Vagina (tissue), 2 donors: ENCODE data around the gene PRPF38B. TPM values are rescaled to one million over a fixed set of nuclear protein-coding genes. Genes with fewer than 3 reads are reported as not detected.
"Not testable (repeated sequence)": the region's sequence is repeated elsewhere in the genome, so short reads cannot be mapped to it uniquely, and the experiment has no call there.

Source experiments
- DNase-seq, 2 donors: peaks; one replicate each; pipeline ENCODE4 v3.0.0-alpha.2; 2017; ENCODE audit errors: extremely low spot score in 2 of 2
- H3K27ac ChIP-seq: fragments of 200-600 bp; sonication (generic); one replicate; pipeline ENCODE4 v1.5.1; 2019
- H3K27me3 ChIP-seq: fragments of 200-600 bp; sonication (generic); one replicate; pipeline ENCODE4 v1.5.1; 2019
- H3K36me3 ChIP-seq, 2 donors: fragments of 200-600 bp; sonication (generic); one replicate each; pipeline ENCODE4 v1.5.1; 2017 to 2019
- H3K4me1 ChIP-seq: fragments of 200-600 bp; sonication (generic); one replicate; pipeline ENCODE4 v1.5.1; 2019
- H3K4me3 ChIP-seq, 2 donors: fragments of 200-600 bp; sonication (generic); 1 replicate in 1 of 2; 2 replicates in 1 of 2; pipeline ENCODE4 v1.5.1; 2016 to 2019
- H3K9me3 ChIP-seq: fragments of 200-600 bp; sonication (generic); one replicate; pipeline ENCODE4 v1.5.1; 2019
- POLR2A ChIP-seq, 2 donors: fragments of 450-650 bp; IDR thresholded peaks; one replicate each; pipeline ENCODE4 v1.6.1; 2017; ENCODE audit warnings: antibody characterized with exemption in 2 of 2, mild to moderate bottlenecking in 2 of 2, moderate library complexity in 2 of 2
- POLR2AphosphoS5 ChIP-seq, 2 donors: sonication (generic); formaldehyde crosslinking; IDR thresholded peaks; one replicate each; pipeline ENCODE4 v1.9.0; 2017; ENCODE audit warnings: antibody characterized with exemption in 2 of 2, mild to moderate bottlenecking in 2 of 2, low read depth in 1 of 2; ENCODE audit not compliant: insufficient read depth in 1 of 2
- intact Hi-C: fragments of 100-400 bp; cut with DNase I; formaldehyde crosslinking; loops from one replicate; pipeline ENCODE4 v1.15.1; 2023
- total RNA-seq: library from RNA; depleted of rRNA; stranded (reverse); fragments of >200 nt; gene quantifications from one replicate; pipeline ENCODE4 v1.2.3, GENCODE V29; 2016
- TF ChIP-seq, protein P1 (sequence below), 3 experiments: fragments of 450-650 bp in 2 of 3; fragments of 200-600 bp in 1 of 3; sonication (generic) in 1 of 3; IDR thresholded peaks; one replicate each; pipeline ENCODE4 v1.5.1; 2017 to 2019; ENCODE audit warnings: antibody characterized with exemption in 3 of 3, mild to moderate bottlenecking in 2 of 3, moderate library complexity in 2 of 3

The PRPF38B gene
- total RNA-seq, 1 donor from 2014 or later: 27.0 TPM

DNA sequence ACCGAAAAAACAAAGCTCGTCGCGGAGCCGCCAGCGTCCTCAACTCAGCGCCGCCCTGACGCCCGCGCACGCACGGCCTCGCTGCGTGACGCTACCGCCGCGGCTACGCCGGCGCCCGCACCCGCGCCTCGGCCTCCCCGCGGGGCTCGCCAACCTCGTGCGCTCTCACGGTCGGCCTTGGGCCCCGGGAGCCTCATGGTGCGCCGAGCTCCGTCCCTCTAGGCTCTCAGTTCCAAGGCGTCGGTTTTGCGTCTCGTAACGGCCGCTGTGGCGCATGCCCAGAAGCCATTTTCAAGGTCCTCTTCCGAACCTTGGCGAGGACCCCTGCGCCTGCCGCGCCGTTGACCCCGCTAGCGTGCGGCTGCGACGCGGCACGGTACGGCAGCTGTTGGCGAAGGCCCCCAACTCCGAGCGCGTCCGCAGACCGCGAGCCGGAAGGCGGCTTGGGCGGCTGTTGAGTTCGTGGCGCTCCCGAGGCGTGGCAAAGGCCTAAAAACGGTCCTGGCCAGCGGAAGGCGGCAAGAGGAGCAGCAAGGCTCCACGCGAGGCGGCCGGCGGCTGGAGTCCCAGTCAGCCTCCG, 31.0 kb upstream of the PRPF38B start, which contains the start of gene HENMT1:
TSS of gene HENMT1 (minus strand) at position 64 of the 580 bp plus-strand sequence. CDS start 1,209 bp downstream, outside the sequence.
- peaks cover 4% of the 10 kb centered on the region for H3K4me1 ChIP-seq

DNA sequence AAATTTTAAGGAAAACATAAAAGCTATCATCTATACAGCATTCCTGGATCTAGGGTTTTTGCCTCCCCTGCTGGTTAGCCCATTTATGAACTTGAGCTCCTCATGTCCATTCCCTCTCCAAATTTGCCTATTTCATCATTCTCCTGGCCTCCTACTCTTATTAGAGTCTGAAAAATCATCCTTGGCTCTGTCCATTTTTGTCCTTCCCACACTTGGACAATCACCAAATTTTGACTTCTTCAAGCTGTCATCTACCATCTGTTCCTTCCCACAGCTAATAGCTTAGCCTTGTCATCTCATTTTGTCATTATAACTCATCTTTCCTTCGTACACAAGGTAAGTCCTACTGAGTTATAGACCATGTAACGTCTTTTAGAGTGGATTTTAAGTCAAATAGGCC, 29.0 kb upstream of the PRPF38B start:
- H3K4me1 ChIP-seq: peaks cover 4% of the 10 kb centered on the region
- DNase-seq: no peak
- intact Hi-C loops: loop anchor here (5.0 kb wide), 1 partner anchor 101 kb away; the partner anchor contains the start of gene EEIG2
- no peak overlapping the region for H3K4me3 ChIP-seq
- H3K36me3 ChIP-seq: no peaks in the 10 kb centered on the region
- no peaks in the 10 kb centered on the region for H3K9me3 ChIP-seq
- H3K27me3 ChIP-seq: no peaks in the 10 kb centered on the region
- TF ChIP-seq POLR2A (IDR thresholded peaks at IDR 0.05): no peak
- TF ChIP-seq, protein P1, sequence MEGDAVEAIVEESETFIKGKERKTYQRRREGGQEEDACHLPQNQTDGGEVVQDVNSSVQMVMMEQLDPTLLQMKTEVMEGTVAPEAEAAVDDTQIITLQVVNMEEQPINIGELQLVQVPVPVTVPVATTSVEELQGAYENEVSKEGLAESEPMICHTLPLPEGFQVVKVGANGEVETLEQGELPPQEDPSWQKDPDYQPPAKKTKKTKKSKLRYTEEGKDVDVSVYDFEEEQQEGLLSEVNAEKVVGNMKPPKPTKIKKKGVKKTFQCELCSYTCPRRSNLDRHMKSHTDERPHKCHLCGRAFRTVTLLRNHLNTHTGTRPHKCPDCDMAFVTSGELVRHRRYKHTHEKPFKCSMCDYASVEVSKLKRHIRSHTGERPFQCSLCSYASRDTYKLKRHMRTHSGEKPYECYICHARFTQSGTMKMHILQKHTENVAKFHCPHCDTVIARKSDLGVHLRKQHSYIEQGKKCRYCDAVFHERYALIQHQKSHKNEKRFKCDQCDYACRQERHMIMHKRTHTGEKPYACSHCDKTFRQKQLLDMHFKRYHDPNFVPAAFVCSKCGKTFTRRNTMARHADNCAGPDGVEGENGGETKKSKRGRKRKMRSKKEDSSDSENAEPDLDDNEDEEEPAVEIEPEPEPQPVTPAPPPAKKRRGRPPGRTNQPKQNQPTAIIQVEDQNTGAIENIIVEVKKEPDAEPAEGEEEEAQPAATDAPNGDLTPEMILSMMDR (IDR thresholded peaks at IDR 0.05): no peak
- no peak for TF ChIP-seq POLR2AphosphoS5 (IDR thresholded peaks at IDR 0.05; ENCODE audit: insufficient read depth in 1 of 2, low read depth in 1 of 2)
- H3K27ac ChIP-seq: no peak overlapping the region

More for the DNA sequence above, 31.0 kb upstream of the PRPF38B start, which contains the start of gene HENMT1:
- intact Hi-C loops: loop anchor here (5.0 kb wide), 1 partner anchor 99 kb away; the partner anchor contains the start of gene EEIG2
- Histone ChIP-seq H3K4me3 (peak within 1 kb of the TSS; percentile 78 to 79), H3K36me3 (no peaks in the 10 kb centered on the region), H3K9me3 (no peaks in the 10 kb centered on the region), H3K27ac (peak within 1 kb of the TSS; percentile 88), H3K27me3 (no peaks in the 10 kb centered on the region)
- TF ChIP-seq, protein P1 (IDR thresholded peaks at IDR 0.05): no peak
- TF ChIP-seq POLR2A (IDR thresholded peaks at IDR 0.05) (no peak), POLR2AphosphoS5 (IDR thresholded peaks at IDR 0.05; ENCODE audit: insufficient read depth in 1 of 2, low read depth in 1 of 2) (peak in 1 of 2 donors; percentile 71)
- no peak for DNase-seq

DNA sequence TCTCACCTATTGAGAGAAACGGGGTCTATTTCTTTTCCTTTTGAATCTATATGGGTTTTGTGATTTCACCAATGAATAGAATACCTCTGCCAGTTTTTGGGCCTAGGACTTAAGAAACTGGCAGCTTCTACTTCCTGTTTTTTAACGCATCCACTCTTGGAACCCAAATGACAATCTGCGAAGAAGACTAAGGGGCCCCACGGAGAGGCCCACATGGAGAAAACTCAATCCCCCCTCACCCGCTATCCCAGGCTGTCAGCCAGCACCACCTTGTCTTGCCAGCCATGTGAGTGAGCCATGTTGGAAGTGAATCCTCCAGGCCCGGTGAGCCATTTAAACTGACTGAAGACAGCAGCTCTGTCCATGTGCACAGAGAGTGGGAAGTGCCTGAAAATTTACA, 27.6 kb upstream of the PRPF38B start:
- no peaks in the 10 kb centered on the region for H3K27me3 ChIP-seq
- H3K36me3 ChIP-seq: no peaks in the 10 kb centered on the region
- intact Hi-C loops: loop anchor here (5.0 kb wide), 1 partner anchor 102 kb away; the partner anchor contains the start of gene EEIG2
- no peak for DNase-seq
- H3K9me3 ChIP-seq: no peaks in the 10 kb centered on the region
- no peak for TF ChIP-seq POLR2A (IDR thresholded peaks at IDR 0.05)
- TF ChIP-seq POLR2AphosphoS5 (IDR thresholded peaks at IDR 0.05; ENCODE audit: insufficient read depth in 1 of 2, low read depth in 1 of 2): no peak
- TF ChIP-seq, protein P1 (IDR thresholded peaks at IDR 0.05): no peak
- no peak overlapping the region for H3K27ac ChIP-seq
- peaks cover 4% of the 10 kb centered on the region for H3K4me1 ChIP-seq
- H3K4me3 ChIP-seq: no peak overlapping the region

DNA sequence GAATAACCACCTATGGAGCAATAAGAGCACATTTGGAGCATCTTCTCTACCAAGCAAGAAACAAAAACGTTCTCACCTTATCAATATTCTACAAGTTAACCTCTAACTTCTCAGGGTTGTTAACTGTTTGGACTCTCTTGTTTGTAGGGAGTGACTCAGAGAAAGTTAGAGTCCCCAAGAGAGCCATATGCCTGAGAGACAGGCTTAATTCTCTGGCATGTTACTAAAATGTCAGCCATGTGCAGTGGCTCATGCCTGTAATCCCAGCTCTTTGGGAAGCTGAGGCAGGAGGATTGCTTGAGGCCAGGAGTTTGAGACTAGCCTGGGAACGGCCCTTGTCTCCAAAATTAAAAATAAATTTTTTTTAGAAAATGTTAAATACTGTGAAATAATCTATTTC, 27.0 kb upstream of the PRPF38B start:
- no peak for TF ChIP-seq POLR2A (IDR thresholded peaks at IDR 0.05)
- TF ChIP-seq, protein P1 (IDR thresholded peaks at IDR 0.05): no peak
- no peak for TF ChIP-seq POLR2AphosphoS5 (IDR thresholded peaks at IDR 0.05; ENCODE audit: insufficient read depth in 1 of 2, low read depth in 1 of 2)
- no peak for DNase-seq
- no peaks in the 10 kb centered on the region for H3K27me3 ChIP-seq
- peaks cover 4% of the 10 kb centered on the region for H3K4me1 ChIP-seq
- no peaks in the 10 kb centered on the region for H3K9me3 ChIP-seq
- intact Hi-C loops: no loop called here
- no peak overlapping the region for H3K27ac ChIP-seq
- no peaks in the 10 kb centered on the region for H3K36me3 ChIP-seq
- no peak overlapping the region for H3K4me3 ChIP-seq

DNA sequence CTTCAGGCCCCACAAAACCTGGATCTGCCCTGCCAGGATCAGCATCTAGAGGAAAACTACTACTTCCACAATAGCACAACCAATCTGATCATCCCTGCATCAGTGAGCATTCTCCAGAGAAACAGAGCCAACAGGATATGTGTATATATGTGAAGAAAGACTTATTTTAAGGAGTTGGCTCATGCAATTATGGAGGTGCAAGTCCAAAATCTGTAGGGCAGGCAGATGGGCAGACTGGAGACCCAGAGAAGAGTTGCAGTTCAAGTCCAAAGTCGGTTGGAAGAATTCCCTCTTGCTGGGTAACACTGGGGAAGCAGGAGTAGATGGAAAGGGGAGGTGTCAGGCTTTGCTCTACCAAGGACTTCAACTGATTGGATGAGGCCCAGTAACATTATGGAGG, 26.3 kb upstream of the PRPF38B start:
- intact Hi-C loops: no loop called here
- TF ChIP-seq POLR2A (IDR thresholded peaks at IDR 0.05): no peak
- TF ChIP-seq, protein P1 (IDR thresholded peaks at IDR 0.05): no peak
- TF ChIP-seq POLR2AphosphoS5 (IDR thresholded peaks at IDR 0.05; ENCODE audit: insufficient read depth in 1 of 2, low read depth in 1 of 2): no peak
- no peak for DNase-seq
- Histone ChIP-seq H3K27ac (no peak overlapping the region), H3K4me1 (peaks cover 4% of the 10 kb centered on the region), H3K27me3 (no peaks in the 10 kb centered on the region), H3K9me3 (no peaks in the 10 kb centered on the region), H3K36me3 (no peaks in the 10 kb centered on the region), H3K4me3 (no peak overlapping the region)

DNA sequence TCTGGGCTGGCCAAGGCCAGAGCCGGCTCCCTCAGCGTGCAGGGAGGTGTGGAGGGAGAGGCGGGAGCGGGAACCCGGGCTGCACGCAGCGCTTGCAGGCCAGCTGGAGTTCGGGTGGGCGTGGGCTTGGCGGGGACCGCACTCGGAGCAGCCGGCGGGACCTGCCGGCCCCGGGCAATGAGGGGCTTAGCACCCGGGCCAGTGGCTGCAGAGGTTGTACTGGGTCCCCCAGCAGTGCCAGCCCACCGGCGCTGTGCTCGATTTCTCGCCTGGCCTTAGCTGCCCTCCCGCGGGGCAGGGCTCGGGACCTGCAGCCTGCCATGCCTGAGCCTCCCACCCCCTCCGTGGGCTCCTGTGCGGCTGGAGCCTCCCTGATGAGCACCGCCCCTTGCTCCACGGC, 24.7 kb upstream of the PRPF38B start:
- DNase-seq, intact Hi-C loops: not testable (repeated sequence)

More for the DNA sequence above, 24.7 kb upstream of the PRPF38B start:
- not testable (repeated sequence) for H3K9me3 ChIP-seq, H3K36me3 ChIP-seq, H3K4me1 ChIP-seq, H3K27me3 ChIP-seq, H3K27ac ChIP-seq, H3K4me3 ChIP-seq
